ENCODE results near the gene AGR3.

Gene AGR3

GRCh38 chr7:16889305-16889704 is 7.5 kb upstream of the AGR3 start:
- DNase-seq (ENCODE audit: low spot score), result no peak
- Histone ChIP-seq H3K4me3 (ENCODE audit: low read length in 2 of 2) (no peak overlapping the region), H2BK15ac (ENCODE audit: low read length) (no peak overlapping the region), H2BK5ac (ENCODE audit: low read length) (no peak overlapping the region), H3K27me3 (ENCODE audit: control insufficient read depth in 3 of 3, insufficient read depth in 3 of 3, low read depth in 1 of 3, low read length in 3 of 3) (no peaks in the 10 kb centered on the region), H3K9me3 (replicated peaks in 1 of 2; ENCODE audit: control insufficient read depth in 2 of 2, insufficient read depth in 1 of 2, low read depth in 1 of 2, low read length in 2 of 2) (no peaks in the 10 kb centered on the region), H2AK5ac (ENCODE audit: low read depth, low read length) (no peak overlapping the region), H3K4me2 (ENCODE audit: insufficient read depth, low read length, poor library complexity, severe bottlenecking) (no peak overlapping the region), H3K9ac (ENCODE audit: low read depth, low read length, poor library complexity) (no peak overlapping the region), H3K27ac (replicated peaks; ENCODE audit: low read length) (no peak overlapping the region), H2BK12ac (ENCODE audit: low read length) (no peak overlapping the region), H3K23ac (ENCODE audit: low read depth, low read length, poor library complexity) (no peak overlapping the region), H2AFZ (ENCODE audit: low read length) (no peak overlapping the region), H3K36me3 (replicated peaks in 1 of 2; ENCODE audit: control insufficient read depth in 2 of 2, insufficient read depth in 2 of 2, low read length in 2 of 2) (no peaks in the 10 kb centered on the region), H4K91ac (ENCODE audit: low read depth, low read length, poor library complexity) (no peak overlapping the region), H3K79me1 (ENCODE audit: low read depth, low read length) (no peaks in the 10 kb centered on the region), H3K14ac (ENCODE audit: low read length) (no peak overlapping the region), H4K8ac (ENCODE audit: low read depth, low read length) (no peak overlapping the region), H3K4ac (ENCODE audit: low read length) (no peak overlapping the region), H3K4me1 (ENCODE audit: control insufficient read depth in 2 of 2, insufficient read depth in 1 of 2, low read depth in 1 of 2, low read length in 2 of 2) (no peaks in the 10 kb centered on the region), H2BK120ac (ENCODE audit: low read depth, low read length) (no peak overlapping the region), H3K18ac (ENCODE audit: low read length) (no peak overlapping the region)
- no CpG with 5 or more reads among the region's 5 CpGs for WGBS, 2 donors (ENCODE audit: extremely low coverage in 2 of 2, insufficient read length in 2 of 2, insufficient replicate concordance in 1 of 2)

GRCh38 chr7:16883918-16884317 is 2.1 kb upstream of the AGR3 start:
- Histone ChIP-seq H3K4ac (ENCODE audit: low read length) (no peak overlapping the region), H4K91ac (ENCODE audit: low read depth, low read length, poor library complexity) (no peak overlapping the region), H3K36me3 (replicated peaks in 1 of 2; ENCODE audit: control insufficient read depth in 2 of 2, insufficient read depth in 2 of 2, low read length in 2 of 2) (no peaks in the 10 kb centered on the region), H3K79me1 (ENCODE audit: low read depth, low read length) (no peaks in the 10 kb centered on the region), H3K4me3 (ENCODE audit: low read length in 2 of 2) (no peak overlapping the region), H2BK12ac (ENCODE audit: low read length) (no peak overlapping the region), H3K4me2 (ENCODE audit: insufficient read depth, low read length, poor library complexity, severe bottlenecking) (no peak overlapping the region), H3K23ac (ENCODE audit: low read depth, low read length, poor library complexity) (no peak overlapping the region), H2AFZ (ENCODE audit: low read length) (no peak overlapping the region), H3K4me1 (ENCODE audit: control insufficient read depth in 2 of 2, insufficient read depth in 1 of 2, low read depth in 1 of 2, low read length in 2 of 2) (peaks cover 0 to 3% of the 10 kb centered on the region in 2 donors), H3K14ac (ENCODE audit: low read length) (no peak overlapping the region), H3K9ac (ENCODE audit: low read depth, low read length, poor library complexity) (no peak overlapping the region), H2BK15ac (ENCODE audit: low read length) (no peak overlapping the region), H3K27me3 (ENCODE audit: control insufficient read depth in 3 of 3, insufficient read depth in 3 of 3, low read depth in 1 of 3, low read length in 3 of 3) (no peaks in the 10 kb centered on the region), H3K9me3 (replicated peaks in 1 of 2; ENCODE audit: control insufficient read depth in 2 of 2, insufficient read depth in 1 of 2, low read depth in 1 of 2, low read length in 2 of 2) (no peaks in the 10 kb centered on the region), H4K8ac (ENCODE audit: low read depth, low read length) (no peak overlapping the region), H3K27ac (replicated peaks; ENCODE audit: low read length) (no peak overlapping the region), H3K18ac (ENCODE audit: low read length) (no peak overlapping the region), H2AK5ac (ENCODE audit: low read depth, low read length) (no peak overlapping the region), H2BK5ac (ENCODE audit: low read length) (no peak overlapping the region), H2BK120ac (ENCODE audit: low read depth, low read length) (no peak overlapping the region)
- DNase-seq (ENCODE audit: low spot score), result no peak
- WGBS, 2 donors (ENCODE audit: extremely low coverage in 2 of 2, insufficient read length in 2 of 2, insufficient replicate concordance in 1 of 2), result no CpG with 5 or more reads among the region's 2 CpGs

DNA sequence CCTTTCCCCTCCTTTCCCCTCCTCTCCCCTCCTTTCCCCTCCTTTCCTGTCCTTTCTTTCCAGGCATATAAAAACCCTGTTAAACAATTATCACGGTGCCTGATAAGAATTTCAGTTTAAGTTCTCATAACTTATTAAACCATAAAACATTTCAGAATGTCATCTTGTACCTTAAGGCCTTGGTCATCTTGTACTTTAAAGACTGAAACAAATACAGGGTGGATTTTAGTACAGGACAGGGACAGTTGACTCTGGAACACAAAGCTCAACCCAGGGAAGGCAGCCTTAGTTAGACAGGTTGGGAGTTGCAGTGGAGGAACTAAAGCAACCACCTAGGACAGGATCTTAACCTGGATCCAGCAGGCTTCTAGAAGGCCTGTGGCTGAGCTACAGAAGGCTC is 1.2 kb downstream of the AGR3 start:
- peaks cover 0 to 3% of the 10 kb centered on the region in 2 donors for H3K4me1 ChIP-seq (ENCODE audit: control insufficient read depth in 2 of 2, insufficient read depth in 1 of 2, low read depth in 1 of 2, low read length in 2 of 2)
- H3K9me3 ChIP-seq (replicated peaks in 1 of 2; ENCODE audit: control insufficient read depth in 2 of 2, insufficient read depth in 1 of 2, low read depth in 1 of 2, low read length in 2 of 2), result no peaks in the 10 kb centered on the region
- no peaks in the 10 kb centered on the region for H3K27me3 ChIP-seq (ENCODE audit: control insufficient read depth in 3 of 3, insufficient read depth in 3 of 3, low read depth in 1 of 3, low read length in 3 of 3)
- no peak overlapping the region for H4K8ac ChIP-seq (ENCODE audit: low read depth, low read length)
- no peak overlapping the region for H3K4me3 ChIP-seq (ENCODE audit: low read length in 2 of 2)
- no peak overlapping the region for H3K18ac ChIP-seq (ENCODE audit: low read length)
- no peak overlapping the region for H3K4me2 ChIP-seq (ENCODE audit: insufficient read depth, low read length, poor library complexity, severe bottlenecking)
- H3K9ac ChIP-seq (ENCODE audit: low read depth, low read length, poor library complexity), result no peak overlapping the region
- no peak overlapping the region for H3K27ac ChIP-seq (replicated peaks; ENCODE audit: low read length)
- no peak overlapping the region for H2BK120ac ChIP-seq (ENCODE audit: low read depth, low read length)
- no peak overlapping the region for H4K91ac ChIP-seq (ENCODE audit: low read depth, low read length, poor library complexity)
- no peak overlapping the region for H3K14ac ChIP-seq (ENCODE audit: low read length)
- DNase-seq (ENCODE audit: low spot score), result no peak
- no peaks in the 10 kb centered on the region for H3K79me1 ChIP-seq (ENCODE audit: low read depth, low read length)
- H3K23ac ChIP-seq (ENCODE audit: low read depth, low read length, poor library complexity), result no peak overlapping the region
- H2AK5ac ChIP-seq (ENCODE audit: low read depth, low read length), result no peak overlapping the region
- no peak overlapping the region for H2BK5ac ChIP-seq (ENCODE audit: low read length)
- no CpG with 5 or more reads among the region's 1 CpG for WGBS, 2 donors (ENCODE audit: extremely low coverage in 2 of 2, insufficient read length in 2 of 2, insufficient replicate concordance in 1 of 2)
- H2BK15ac ChIP-seq (ENCODE audit: low read length), result no peak overlapping the region
- no peak overlapping the region for H2BK12ac ChIP-seq (ENCODE audit: low read length)
- no peaks in the 10 kb centered on the region for H3K36me3 ChIP-seq (replicated peaks in 1 of 2; ENCODE audit: control insufficient read depth in 2 of 2, insufficient read depth in 2 of 2, low read length in 2 of 2)
- H2AFZ ChIP-seq (ENCODE audit: low read length), result peak overlapping the region; percentile 36
- H3K4ac ChIP-seq (ENCODE audit: low read length), result no peak overlapping the region

GRCh38 chr7:16879181-16879580 is 2.6 kb downstream of the AGR3 start:
- WGBS, 2 donors (ENCODE audit: extremely low coverage in 2 of 2, insufficient read length in 2 of 2, insufficient replicate concordance in 1 of 2), result no CpG with 5 or more reads among the region's 1 CpG
- Histone ChIP-seq H3K27me3 (ENCODE audit: control insufficient read depth in 3 of 3, insufficient read depth in 3 of 3, low read depth in 1 of 3, low read length in 3 of 3) (no peaks in the 10 kb centered on the region), H3K4me2 (ENCODE audit: insufficient read depth, low read length, poor library complexity, severe bottlenecking) (no peak overlapping the region), H3K4me3 (ENCODE audit: low read length in 2 of 2) (no peak overlapping the region), H3K4ac (ENCODE audit: low read length) (no peak overlapping the region), H3K9me3 (replicated peaks in 1 of 2; ENCODE audit: control insufficient read depth in 2 of 2, insufficient read depth in 1 of 2, low read depth in 1 of 2, low read length in 2 of 2) (no peaks in the 10 kb centered on the region), H2BK12ac (ENCODE audit: low read length) (no peak overlapping the region), H2BK15ac (ENCODE audit: low read length) (no peak overlapping the region), H3K14ac (ENCODE audit: low read length) (no peak overlapping the region), H3K18ac (ENCODE audit: low read length) (no peak overlapping the region), H3K27ac (replicated peaks; ENCODE audit: low read length) (no peak overlapping the region), H4K91ac (ENCODE audit: low read depth, low read length, poor library complexity) (no peak overlapping the region), H3K79me1 (ENCODE audit: low read depth, low read length) (no peaks in the 10 kb centered on the region), H2AFZ (ENCODE audit: low read length) (no peak overlapping the region), H3K23ac (ENCODE audit: low read depth, low read length, poor library complexity) (no peak overlapping the region), H3K9ac (ENCODE audit: low read depth, low read length, poor library complexity) (no peak overlapping the region), H4K8ac (ENCODE audit: low read depth, low read length) (no peak overlapping the region), H2AK5ac (ENCODE audit: low read depth, low read length) (no peak overlapping the region), H3K36me3 (replicated peaks in 1 of 2; ENCODE audit: control insufficient read depth in 2 of 2, insufficient read depth in 2 of 2, low read length in 2 of 2) (no peaks in the 10 kb centered on the region), H3K4me1 (ENCODE audit: control insufficient read depth in 2 of 2, insufficient read depth in 1 of 2, low read depth in 1 of 2, low read length in 2 of 2) (peaks cover 0 to 3% of the 10 kb centered on the region in 2 donors), H2BK120ac (ENCODE audit: low read depth, low read length) (no peak overlapping the region), H2BK5ac (ENCODE audit: low read length) (no peak overlapping the region)
- DNase-seq (ENCODE audit: low spot score), result no peak

Data from neuronal stem cell (in vitro differentiated cells).